Parathyroid adenoma (tissue), 2 donors: ENCODE measurements around the gene SLC2A8.
A peak's percentile ranks its signal among the peaks of the same experiment; 100 is the strongest.

Experiments
- H2AFZ ChIP-seq: fragments of 300-600 bp; sonication (generic); one replicate; pipeline ENCODE4 v1.7.0; 2017; ENCODE audit warnings: antibody characterized with exemption, mild to moderate bottlenecking
- H3K27ac ChIP-seq: fragments of 300-600 bp; sonication (generic); one replicate; pipeline ENCODE4 v1.7.0; 2017
- H3K27me3 ChIP-seq: fragments of 300-600 bp; sonication (generic); one replicate; pipeline ENCODE4 v1.7.0; 2017; ENCODE audit warnings: low read length; ENCODE audit not compliant: control insufficient read depth, insufficient read depth
- H3K36me3 ChIP-seq: fragments of 300-600 bp; sonication (generic); one replicate; pipeline ENCODE4 v1.7.0; 2017; ENCODE audit warnings: low read length; ENCODE audit not compliant: control insufficient read depth, insufficient read depth
- H3K4me1 ChIP-seq: fragments of 300-600 bp; sonication (generic); one replicate; pipeline ENCODE4 v1.7.0; 2017; ENCODE audit warnings: control low read depth
- H3K4me2 ChIP-seq: fragments of 300-600 bp; sonication (generic); one replicate; pipeline ENCODE4 v1.7.0; 2017; ENCODE audit warnings: low read length
- H3K4me3 ChIP-seq: fragments of 300-600 bp; sonication (generic); one replicate; pipeline ENCODE4 v1.7.0; 2017; ENCODE audit warnings: low read depth, low read length
- H3K79me2 ChIP-seq: fragments of 300-600 bp; sonication (generic); one replicate; pipeline ENCODE4 v1.7.0; 2017; ENCODE audit warnings: control low read depth
- H3K9ac ChIP-seq: fragments of 300-600 bp; sonication (generic); one replicate; pipeline ENCODE4 v1.7.0; 2017; ENCODE audit warnings: mild to moderate bottlenecking
- H3K9me3 ChIP-seq: fragments of 300-600 bp; sonication (generic); one replicate; pipeline ENCODE4 v1.7.0; 2017; ENCODE audit warnings: low read length; ENCODE audit not compliant: control insufficient read depth
- CTCF ChIP-seq: fragments of 300-600 bp; sonication (generic); IDR thresholded peaks from one replicate; pipeline ENCODE4 v1.7.0; 2017; ENCODE audit warnings: antibody characterized with exemption, mild to moderate bottlenecking
- donor health status: primary hyperparathyroidism.

Gene SLC2A8

DNA sequence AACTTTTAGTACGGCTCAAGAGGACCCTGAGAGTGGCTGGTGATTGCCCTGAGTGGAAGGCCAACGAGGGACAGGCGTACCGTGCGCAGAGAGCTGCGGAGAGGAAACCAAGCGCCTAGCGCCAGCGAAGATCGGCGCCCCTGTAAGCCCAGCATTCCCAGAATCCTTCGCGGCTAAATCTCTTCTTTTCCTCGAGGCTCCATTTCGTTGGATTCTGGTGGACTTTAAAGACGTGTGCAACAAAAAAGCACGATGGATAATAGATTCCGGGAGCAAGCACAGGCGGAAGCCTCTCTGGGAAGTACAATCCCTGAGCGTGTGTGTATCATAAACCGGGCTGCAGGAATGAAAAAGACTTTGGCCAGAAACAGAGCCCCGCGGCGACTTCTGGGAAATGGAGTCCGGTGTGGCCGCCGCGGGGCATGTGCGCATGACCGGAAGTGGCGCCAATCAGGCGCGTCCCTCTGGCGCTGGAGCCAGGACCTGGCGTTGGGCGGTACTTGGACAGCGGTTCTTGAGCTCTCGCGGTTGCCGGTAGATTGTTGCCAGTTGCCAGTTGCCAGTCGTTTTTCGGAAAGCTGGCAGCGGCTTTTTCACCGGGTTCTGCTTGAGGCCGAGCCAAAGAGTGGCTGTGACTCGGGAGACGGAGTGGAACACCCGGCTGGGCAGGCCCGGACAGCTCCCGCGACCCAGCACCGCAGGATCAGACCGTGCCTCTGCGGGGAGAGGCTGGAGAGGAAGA is 27.1 kb downstream of the SLC2A8 start, which contains the start of gene ZNF79:
Gene ZNF79, plus strand, starts transcription at position 449 of the 742 bp plus-strand sequence. CDS start 406 bp downstream, outside the sequence.
- H3K4me1 ChIP-seq: no peaks in the 10 kb centered on the region
- peaks cover 8% of the 10 kb centered on the region for H3K79me2 ChIP-seq
- no peaks in the 10 kb centered on the region for H3K36me3 ChIP-seq
- H3K27ac ChIP-seq: peak within 1 kb of the TSS; percentile 89
- H3K4me3 ChIP-seq: peak within 1 kb of the TSS; percentile 96
- peak within 1 kb of the TSS; percentile 93 for H2AFZ ChIP-seq
- H3K9ac ChIP-seq: no peak within 1 kb of the TSS
- no peaks in the 10 kb centered on the region for H3K9me3 ChIP-seq
- no peaks in the 10 kb centered on the region for H3K27me3 ChIP-seq
- peak within 1 kb of the TSS; percentile 100 for H3K4me2 ChIP-seq
- no peak for TF ChIP-seq CTCF

- Histone ChIP-seq H3K79me2 (peaks cover 8% of the 10 kb centered on the region), H3K9me3 (no peaks in the 10 kb centered on the region), H3K36me3 (no peaks in the 10 kb centered on the region), H3K4me3 (peak overlapping the region; percentile 96), H3K27ac (peak overlapping the region; percentile 89), H3K27me3 (no peaks in the 10 kb centered on the region), H3K4me1 (no peaks in the 10 kb centered on the region), H3K9ac (no peak overlapping the region), H3K4me2 (peak overlapping the region; percentile 100), H2AFZ (peak overlapping the region; percentile 93)
- TF ChIP-seq CTCF: no peak
These were observed 27.7 kb downstream of the SLC2A8 start for GRCh38 chr9:127424676-127424999.

DNA sequence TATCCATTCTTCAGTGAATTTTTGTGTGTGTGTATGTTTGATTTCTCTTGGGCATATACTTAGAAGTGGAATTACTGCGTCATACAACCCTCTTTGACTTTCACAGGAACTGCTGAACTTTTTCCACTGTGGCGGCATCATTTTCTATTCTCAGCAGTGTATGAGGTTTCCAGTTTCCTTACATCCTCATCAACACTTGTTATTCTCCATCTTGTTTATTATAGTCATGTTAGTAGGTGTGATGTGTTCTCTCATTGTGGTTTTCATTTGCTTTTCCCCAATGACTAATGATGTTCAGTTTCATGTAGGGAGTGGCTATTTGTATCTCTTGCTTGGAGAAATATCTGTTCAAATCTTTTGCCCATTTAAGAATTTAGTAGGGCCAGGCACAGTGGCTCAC is 29.8 kb downstream of the SLC2A8 start:
- peaks cover 8% of the 10 kb centered on the region for H3K79me2 ChIP-seq
- no peak overlapping the region for H2AFZ ChIP-seq
- H3K36me3 ChIP-seq: no peaks in the 10 kb centered on the region
- H3K4me3 ChIP-seq: no peak overlapping the region
- no peaks in the 10 kb centered on the region for H3K9me3 ChIP-seq
- no peak overlapping the region for H3K4me2 ChIP-seq
- H3K9ac ChIP-seq: no peak overlapping the region
- no peak overlapping the region for H3K27ac ChIP-seq
- H3K27me3 ChIP-seq: no peaks in the 10 kb centered on the region
- H3K4me1 ChIP-seq: no peaks in the 10 kb centered on the region
- TF ChIP-seq CTCF: no peak

DNA sequence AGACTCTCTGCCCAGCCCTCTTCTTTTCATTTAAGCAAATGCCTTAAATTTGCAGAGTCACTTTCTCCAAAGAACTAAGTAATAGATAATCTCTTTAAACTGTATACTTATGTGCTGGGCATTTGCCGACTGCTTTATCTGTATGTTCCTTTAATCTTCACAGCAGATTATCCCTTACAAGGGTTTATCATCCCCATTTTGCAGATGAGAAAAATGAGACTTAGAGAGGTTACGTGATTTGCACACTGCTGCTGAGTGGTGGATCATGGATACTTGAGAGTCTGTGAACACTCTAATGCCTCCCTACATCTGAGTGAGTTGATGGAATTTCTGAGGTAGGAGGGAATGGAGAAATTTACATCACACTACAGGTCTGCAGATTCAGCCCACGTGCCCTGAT is 31.4 kb downstream of the SLC2A8 start:
- H3K79me2 ChIP-seq: peaks cover 12% of the 10 kb centered on the region
- no peak for TF ChIP-seq CTCF

DNA sequence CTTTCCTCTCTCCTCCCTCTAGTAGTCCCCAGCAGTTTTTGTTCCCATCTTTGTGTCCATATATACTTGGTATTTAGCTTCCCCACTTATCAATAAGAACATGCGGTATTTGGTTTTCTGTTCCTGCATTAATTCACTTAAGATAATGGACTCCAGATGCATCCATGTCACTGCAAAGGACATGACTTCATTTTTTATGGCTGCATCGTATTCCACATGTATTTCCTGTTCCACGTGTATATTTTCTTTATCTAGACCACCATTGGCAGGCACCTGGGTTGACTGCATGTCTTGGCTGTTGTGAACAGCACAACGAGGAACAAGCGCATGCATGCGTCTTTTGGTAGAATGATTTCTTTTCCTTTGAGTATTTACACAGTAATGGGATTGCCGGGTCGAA is 33.4 kb downstream of the SLC2A8 start:
- H3K27me3 ChIP-seq: no peaks in the 10 kb centered on the region
- no peaks in the 10 kb centered on the region for H3K4me1 ChIP-seq
- peaks cover 8% of the 10 kb centered on the region for H3K79me2 ChIP-seq
- TF ChIP-seq CTCF: no peak
- no peak overlapping the region for H3K4me3 ChIP-seq
- no peak overlapping the region for H3K4me2 ChIP-seq
- no peak overlapping the region for H2AFZ ChIP-seq
- H3K36me3 ChIP-seq: no peaks in the 10 kb centered on the region
- no peaks in the 10 kb centered on the region for H3K9me3 ChIP-seq
- no peak overlapping the region for H3K9ac ChIP-seq
- H3K27ac ChIP-seq: no peak overlapping the region

More for the DNA sequence above, 31.4 kb downstream of the SLC2A8 start:
- no peak overlapping the region for H2AFZ ChIP-seq
- H3K4me3 ChIP-seq: no peak overlapping the region
- H3K4me1 ChIP-seq: no peaks in the 10 kb centered on the region
- H3K27ac ChIP-seq: no peak overlapping the region
- no peaks in the 10 kb centered on the region for H3K9me3 ChIP-seq
- H3K9ac ChIP-seq: no peak overlapping the region
- H3K4me2 ChIP-seq: no peak overlapping the region
- H3K36me3 ChIP-seq: no peaks in the 10 kb centered on the region
- no peaks in the 10 kb centered on the region for H3K27me3 ChIP-seq
